SIG-M5 treated with dmso at 0.1 percent for 504 hours (cell line): ENCODE data around the gene ZNF275.
"Not testable (repeated sequence)": the region's sequence is repeated elsewhere in the genome, so short reads cannot be mapped to it uniquely, and the experiment has no call there.

Source experiments
- DNase-seq: peaks from one replicate; lab custom pipeline; 2025; ENCODE audit not compliant: unreplicated experiment; lab: John Stamatoyannopoulos, UW

The ZNF275 gene

DNA sequence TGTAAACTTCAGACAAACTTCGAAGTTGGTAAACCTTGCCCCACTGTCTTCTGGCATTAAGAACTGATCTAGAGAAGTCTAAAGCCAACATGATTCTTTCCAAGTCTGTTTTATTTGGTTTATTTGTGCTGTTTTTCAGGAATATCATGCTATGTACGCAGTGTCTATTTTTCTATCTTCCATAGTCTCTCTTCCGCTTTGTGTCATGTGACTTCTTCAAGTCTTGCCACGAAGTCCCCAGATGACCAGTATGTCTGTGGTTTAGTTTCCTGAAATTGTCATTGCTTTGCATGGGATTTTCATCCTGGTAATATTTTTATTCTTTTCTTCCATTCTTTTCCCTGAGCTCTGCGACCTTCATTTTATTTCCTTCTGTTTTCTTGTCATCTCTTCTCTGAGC is 52.1 kb downstream of the ZNF275 start:
- no peak for DNase-seq

DNA sequence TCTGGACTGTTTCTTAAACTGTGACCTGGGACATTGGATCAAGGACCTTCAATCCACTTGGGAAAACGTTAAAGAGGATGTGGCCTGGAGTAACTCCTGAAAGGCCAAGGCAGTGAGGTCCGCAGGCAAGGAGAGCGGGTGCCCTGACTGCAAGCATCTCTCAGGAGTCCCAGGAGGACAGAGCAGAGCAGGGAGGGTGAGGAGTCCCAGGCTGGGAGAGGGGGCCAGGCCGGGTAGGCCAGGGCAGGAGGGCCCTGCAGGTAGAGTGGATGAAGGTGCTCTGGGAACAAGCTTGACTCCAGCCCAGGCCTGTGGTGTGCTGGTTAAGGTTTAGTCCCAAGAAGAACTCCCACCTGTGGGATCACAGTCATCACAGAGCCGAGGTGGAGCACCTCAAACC is 53.4 kb downstream of the ZNF275 start:
- DNase-seq: no peak

DNA sequence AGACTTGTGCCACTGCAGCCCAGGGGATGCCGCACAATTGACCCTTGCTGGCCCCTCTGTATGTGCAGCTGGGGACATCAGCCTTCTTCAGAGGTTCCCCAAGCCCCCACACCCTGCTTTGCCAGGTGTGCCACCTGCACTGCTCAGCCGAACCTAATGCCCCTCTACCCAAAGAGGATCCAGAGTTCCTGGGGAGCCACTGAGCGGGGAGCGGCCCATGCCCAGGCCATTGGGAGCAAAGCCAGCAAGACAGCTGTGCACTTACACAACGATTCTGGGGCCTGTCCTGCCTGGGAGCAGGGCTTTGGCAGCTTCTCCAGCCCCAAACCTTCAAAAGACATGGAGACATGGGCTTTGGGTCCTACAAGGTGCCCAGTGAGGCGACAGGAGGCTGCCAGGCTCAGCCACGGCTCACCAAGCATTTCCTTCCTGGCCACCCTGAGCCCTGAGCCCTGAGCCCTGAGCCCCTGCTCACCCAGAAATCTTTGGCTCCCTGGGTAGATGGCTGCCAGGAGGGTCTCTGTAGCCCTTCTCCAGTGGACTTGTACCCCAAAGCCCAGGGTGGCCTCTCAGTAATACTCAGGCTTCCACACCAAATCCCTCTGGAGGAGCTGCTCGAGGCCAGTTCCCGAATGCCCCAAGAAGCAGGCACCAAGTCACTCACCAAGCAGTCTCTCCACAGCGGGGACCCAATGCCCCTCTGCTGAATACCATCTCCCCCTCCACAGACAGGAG is 54.2 kb downstream of the ZNF275 start:
- DNase-seq: no peak

DNA sequence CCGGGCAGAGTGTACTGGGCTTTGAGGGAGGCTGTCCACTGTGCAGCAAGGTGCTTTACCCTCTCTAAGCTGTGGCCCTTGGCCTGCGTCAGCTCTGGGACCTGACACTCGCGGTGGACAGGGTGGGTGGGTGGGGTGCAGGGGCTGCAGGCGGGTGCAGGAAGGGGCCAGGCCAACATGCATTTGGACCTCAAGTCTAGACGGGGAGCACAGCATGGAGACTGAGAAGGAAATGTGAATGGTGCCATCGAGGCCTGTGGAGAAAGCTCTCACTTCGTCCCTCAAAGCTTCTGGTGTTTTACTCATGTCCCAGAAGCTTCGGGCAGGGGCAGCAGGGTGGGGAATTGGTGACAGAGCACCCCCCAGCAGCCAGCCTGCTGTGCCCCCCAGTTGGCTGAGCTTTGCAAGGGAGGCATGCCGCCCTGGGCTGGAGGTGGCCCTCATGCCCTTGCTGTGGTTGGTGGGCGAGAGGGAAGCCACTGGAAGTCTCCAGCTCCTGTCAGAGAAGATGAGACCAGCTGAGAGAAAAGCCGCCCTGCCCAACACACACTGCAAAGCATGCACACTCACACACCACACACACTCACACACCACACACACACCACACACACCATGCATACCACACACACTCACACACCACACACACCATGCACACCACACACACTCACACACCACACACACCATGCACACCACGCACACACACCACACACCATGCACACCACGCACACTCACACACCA is 54.9 kb downstream of the ZNF275 start:
- no peak for DNase-seq

DNA sequence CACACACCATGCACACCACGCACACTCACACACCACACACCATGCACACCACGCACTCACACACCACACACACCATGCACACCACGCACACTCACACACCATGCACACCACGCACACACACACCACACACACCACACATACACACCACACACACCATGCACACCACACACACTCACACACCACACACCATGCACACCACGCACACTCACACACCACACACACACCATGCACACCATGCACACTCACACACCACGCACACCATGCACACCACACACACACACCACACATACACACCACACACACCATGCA is 55.5 kb downstream of the ZNF275 start:
- DNase-seq: not testable (repeated sequence)

DNA sequence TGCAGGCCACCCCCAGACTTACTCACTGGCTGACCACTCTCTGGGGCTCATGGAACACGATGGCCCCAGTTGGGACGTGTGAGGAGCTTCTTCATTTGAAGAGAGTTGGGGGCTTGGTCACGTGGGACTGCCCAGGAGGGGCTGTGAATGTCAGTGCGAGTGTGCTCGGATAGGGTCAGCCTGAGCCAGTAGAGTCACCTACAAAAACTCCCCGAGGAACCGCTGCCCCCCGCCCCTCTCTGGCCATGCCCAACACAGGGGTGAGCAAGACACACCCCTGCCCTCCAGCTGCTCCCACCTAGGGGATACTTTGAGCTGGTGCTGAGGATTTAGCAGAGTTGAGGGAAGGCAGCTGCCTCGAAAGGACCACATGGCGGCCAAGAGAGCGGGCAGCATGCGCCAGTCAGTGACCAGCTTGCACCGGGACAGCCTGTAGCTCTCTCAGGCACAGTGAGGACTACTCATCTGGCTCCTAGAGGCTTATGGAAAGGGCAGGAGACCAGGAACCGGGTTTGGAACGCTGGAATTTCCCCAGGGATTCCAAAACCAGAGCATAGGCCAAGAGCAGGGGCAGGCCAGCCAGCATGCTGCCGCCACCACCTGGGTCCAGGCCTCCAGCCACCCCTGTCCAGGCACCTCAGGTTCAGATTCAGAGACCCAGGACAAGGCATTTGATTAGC is 58.8 kb downstream of the ZNF275 start:
- DNase-seq: no peak

DNA sequence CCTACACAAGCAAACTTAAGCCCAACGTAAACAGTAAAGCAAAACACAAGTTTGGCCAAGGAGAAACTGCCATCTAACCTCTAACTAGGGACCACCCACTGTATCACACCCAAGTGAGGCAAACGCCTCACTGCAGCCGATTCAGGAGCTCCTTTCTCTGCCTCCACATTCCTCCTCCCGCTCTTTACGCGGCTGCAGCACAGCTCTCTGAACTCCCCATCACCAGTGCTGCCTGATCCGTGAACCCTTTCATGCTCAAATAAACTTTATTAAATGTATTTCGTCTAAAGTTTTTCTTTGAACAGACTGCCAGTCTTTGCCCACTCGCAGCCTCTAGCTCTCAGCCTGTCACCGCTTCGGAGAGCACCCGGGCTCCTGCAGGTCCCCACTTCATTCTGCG is 60.7 kb downstream of the ZNF275 start:
- DNase-seq: no peak

DNA sequence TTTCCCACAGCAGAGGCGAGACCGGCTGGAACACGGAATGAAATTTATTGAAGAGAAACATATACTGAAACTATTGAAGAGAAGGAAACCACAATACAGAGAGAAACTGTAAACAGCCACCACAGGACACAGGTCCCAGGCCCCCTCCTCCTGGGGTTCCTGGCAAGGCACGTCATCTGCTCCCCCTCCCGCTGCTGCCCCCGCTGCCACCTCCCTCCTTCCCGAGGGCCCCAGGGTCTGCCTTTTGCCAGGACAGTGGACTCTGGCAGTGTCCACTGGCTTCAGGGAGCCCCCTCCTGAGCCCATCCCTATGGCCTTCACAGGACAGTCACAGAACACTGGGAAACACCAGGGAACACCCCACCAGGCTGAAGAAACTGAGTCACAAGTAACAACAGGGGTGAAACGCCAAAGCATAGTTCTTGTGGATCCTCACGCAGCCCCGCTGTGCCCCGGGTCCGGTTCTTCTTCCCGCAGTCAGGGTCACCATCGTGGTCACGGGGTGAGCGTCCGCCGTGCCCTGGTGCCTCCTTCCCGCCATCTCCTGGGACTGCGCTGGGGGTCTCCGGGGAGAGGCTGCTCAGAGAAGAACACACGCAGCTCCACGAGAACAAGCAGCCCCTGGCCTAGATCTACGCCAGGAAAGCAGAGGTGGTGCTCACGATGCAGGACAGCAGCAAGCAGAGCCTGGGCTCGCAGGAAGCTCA is 61.8 kb downstream of the ZNF275 start:
- DNase-seq: no peak

DNA sequence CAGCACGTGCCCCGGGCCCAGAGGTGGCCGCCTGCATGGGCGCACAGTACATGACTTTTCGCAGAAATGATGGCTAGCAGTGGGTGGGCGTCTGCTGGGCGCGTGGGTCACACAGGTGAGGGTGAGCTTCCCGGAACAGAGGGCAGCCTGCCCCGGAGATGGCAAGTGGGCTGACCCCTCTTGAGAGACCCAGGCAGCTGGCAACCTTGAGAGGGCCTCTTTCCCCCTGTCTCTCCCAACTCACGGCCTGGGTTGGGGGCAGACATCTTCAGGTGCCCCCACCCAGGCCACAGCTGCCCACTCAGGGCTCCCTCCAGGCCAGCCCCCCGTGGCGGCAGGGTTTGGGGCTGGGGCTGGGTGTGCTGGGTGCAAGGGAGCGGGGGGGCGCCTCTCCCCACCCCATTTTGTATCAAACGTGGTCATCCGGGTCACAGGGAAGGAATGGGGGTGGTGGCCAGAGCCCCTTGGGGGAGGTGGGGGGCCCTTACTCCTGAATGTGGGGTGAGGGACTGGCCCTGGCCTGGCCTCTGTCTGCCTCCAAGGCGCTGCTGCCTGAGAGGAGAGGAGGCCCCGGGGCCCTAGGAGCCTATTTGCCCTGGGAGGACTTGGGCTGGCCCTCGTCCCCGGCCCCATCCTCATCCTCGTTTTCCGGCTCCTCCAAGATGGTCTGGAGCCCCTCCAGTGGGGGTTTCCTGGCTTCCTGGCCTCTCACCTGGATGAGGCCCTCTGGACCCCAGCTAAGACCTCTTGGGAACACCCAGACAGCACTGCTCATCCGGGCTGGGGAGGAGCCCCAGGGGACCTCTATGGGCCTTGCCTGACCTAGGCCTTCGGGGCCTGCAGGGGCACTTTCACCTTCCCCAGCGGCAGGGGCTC is 62.6 kb downstream of the ZNF275 start:
- DNase-seq: no peak

DNA sequence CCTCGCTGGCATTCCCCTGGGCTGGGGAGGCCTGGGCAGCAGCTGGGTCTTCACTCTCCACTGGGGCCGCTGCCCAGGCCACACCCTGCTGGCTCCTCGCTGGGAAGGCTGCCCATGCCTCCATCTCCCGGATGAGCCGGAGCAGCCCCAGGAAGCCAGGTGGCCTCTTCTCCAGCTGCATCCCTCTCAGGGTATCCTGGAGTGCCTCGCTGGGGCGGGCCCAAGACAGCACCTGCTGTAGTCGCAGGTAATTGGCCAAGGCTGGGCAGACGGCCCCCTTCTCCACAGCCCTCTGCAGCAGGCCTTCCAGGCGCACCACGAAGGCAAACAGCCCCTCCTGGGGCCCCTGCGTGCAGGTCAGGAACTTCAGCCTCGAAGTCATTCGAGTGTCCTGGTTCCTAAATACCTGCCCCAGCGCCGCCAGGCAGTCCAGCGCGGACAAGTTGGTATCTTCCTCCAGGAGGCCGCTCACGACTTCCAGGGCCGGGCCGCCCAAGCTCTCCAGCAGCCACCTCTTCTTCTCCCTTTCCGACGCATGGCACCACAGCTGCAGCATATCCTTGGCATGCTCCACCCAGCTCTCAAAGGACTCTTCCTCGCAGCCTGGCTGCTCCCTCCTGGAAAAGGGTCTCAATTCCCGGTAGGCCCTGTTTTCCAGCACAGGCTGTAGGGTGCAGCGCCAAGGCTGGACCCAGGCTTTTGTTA is 63.5 kb downstream of the ZNF275 start:
- DNase-seq: no peak

DNA sequence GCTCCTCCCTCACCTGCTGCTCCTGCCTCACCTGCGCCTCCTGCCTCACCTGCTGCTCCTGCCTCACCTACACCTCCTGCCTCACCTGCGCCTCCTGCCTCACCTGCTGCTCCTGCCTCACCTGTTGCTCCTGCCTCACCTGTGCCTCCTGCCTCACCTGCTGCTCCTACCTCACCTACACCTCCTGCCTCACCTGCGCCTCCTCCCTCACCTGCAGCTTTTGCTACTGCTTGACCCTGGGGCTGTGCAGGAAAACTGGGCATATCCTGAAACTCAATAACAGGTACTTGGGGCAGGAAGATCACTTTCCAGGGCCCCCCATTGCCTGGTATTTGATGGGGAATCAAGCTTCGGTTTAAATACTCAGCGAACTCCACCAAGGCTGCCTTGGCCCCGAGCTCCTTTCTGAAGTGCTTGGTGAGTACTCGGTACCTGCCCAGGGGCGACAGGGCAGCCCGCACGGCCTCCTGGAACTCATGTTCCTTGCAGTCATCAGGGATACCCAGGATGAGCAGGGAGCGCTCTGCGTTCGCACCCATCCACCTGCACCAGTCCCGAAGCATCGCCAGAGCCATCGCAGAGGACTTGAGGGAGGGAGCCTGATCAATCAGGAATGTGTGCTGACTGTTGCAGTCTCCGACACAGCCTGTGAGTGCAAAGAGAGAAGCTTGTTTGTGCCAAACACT is 64.5 kb downstream of the ZNF275 start:
- no peak for DNase-seq

DNA sequence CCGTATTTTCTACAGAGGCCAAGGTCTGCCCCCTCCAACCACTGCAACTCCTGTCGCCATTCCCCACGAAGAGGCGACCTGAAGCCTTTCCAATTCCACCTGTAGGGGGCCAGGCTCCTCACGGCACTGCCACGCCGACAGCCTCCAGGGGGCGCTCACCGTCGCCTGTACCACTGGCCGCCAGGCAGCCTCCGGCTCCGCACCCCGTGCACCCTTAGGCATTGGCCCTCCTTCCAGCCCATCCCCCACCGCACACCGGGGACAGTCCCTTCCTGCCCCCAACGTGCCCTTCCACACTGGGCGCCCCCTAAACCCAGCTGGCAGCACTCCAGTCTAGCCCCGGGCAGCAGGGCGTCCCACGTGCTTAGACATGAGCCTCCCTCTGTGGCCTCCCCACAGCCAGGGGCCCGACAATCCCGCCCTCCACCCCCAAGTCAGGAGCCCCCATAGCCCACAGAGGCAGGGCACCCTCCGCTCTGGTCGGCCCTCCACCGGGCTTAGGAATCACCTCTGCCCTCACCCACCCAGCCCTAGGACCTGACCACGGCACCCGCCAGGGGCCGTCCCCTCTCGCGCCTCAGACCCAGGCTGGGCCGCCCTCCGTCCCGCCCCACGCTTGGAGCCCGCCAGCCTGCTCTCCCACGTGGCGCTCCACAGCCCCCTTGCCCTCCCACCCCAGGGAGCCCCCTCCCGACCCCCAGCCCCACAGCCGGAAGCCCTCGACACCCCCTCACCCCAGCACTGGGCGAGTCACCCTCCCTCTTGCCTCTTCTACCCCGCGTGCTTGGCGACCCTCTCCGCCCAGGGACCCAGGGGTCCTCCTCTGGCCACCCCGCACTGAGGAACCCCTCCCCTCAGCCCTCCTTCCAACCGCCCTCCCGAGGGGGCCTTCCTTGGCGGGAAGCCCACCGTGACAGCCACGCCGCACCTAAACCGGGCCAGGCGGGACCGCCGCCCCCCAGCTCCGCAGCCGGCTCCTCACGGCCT is 66.5 kb downstream of the ZNF275 start:
- no peak for DNase-seq

DNA sequence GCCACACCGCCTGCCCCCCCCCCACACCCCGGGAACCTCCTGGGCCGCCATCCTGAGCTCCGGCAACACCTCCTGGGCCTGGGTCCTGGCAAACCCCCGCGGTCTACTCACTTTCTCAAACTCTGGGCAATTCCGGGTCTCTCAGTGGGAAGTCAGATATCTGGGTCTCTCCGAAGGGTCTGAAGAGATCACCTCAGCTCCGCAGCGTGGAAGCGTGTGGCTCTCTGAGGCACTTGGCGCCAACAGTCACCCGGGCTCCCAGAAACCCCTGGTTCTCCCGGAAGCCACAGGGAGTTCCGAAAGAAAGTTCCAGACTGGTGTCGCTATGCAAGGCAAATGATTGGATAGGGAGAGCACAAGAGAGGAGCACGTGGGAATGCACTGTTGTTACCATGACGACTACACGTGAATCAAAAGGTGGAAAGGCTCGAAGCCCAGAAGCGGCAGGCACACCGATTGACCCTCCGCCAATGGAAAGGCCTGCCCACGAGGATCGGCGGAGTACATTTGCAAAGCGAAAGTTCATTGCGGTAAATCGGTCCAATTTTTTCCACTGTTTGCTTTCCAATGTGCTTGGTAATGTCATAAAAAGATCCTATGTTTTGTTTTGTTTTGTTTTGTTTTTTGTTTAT is 67.3 kb downstream of the ZNF275 start, which contains the start of gene PNMA6E:
Gene PNMA6E, minus strand, starts transcription at position 218 of the 632 bp plus-strand sequence. CDS start 2,501 bp downstream, outside the sequence.
- DNase-seq: no peak
